ENCODE measurements around the gene VCPKMT.

Gene VCPKMT

DNA sequence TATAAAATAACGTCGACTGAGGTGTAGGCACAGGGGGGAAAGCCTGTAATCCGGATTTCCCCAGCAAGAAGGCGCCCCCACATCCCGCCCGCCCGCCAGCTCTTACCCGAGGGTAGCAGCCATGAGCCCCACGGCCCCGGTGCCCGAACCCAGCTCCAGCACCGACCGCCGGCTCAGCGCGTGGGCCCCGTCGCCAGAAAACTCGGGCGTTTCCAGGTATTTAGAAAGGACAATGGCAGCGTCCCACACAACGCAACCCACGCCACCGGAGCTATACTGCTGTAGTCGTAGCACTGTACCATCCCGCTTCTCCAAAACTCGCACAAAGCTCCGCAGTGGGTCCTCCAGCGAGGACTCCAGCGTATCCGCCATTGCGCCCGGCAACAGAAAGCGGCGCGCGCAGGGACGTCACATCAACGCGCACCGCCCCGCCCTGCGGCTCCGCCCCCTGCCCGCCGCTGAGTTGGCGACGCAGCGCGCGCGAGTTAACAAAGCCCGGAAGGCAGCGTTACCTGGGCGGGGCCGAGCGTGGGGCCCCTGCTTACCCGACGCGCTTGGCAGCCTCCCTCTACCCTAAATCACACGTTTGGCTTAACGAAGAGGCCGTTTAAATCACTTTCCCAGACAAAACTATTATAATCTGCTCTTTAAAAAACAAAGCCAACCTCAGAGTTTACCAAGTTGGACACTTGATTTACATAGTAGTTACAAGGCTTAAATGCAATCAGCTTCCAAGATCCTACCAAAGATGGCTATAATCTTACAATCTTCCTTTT lies at the start of gene VCPKMT:
Gene VCPKMT, minus strand, starts transcription at position 392 of the 776 bp plus-strand sequence. Its CDS starts 20 bp downstream, at position 372.
- peak; percentile 78 for DNase-seq (ENCODE audit: low read depth)

DNA sequence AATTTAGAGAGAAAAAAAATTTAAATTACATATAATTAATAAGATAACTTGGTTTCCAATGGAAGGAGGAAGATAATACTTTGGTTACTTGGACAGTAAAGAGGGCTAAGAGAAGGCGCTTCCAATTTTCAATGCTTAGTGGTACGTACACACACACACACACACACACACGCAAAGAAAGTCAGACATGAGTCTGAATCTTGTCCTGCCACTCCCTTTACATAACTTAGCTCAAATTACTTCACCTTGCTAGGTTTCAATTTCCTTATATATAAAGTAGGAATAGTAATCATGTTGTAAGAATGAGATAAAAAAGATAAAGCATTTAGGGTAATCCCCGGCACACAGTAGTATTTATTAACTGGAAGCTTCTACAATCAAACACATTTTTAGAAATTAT lies 39.7 kb upstream of the VCPKMT start:
- no peak for DNase-seq (ENCODE audit: low read depth)

DNA sequence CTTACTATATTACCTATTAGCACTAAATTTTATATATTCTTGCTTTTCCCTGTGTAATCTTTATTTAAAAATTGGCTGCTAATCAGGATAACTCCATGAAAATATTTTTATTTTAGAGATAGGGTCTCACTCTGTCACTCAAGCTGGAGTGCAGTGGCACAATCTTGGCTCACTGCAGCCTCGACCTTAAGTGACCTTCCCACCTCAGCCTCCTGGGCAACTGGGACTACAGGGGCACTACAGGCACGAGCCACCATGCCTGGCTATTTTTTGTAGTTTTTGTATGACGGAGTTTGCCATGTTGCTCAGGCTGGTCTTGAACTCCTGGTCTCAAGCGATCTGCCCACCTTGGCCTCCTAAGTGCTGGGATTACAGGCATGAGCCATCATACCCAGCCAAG lies 32.4 kb upstream of the VCPKMT start:
- DNase-seq (ENCODE audit: low read depth) = no peak

DNA sequence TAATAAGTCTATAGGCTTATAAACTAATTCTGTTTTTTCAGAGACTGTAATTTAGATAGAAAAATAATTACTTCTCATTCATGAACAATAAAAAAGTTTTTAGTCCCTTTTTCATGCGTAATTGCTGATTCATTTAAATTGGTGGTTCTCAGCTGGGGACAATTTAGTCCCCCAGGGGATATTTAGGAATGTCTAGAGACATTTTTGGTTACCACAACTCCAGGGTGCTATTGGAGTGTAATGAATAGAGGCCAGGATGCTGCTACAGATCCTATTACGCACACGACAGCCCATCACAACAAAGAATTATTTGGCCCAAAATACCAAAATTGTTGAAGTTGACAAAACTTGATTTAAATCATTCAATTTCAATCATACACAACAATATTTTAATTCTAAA lies 22.8 kb upstream of the VCPKMT start:
- DNase-seq (ENCODE audit: low read depth) = no peak

DNA sequence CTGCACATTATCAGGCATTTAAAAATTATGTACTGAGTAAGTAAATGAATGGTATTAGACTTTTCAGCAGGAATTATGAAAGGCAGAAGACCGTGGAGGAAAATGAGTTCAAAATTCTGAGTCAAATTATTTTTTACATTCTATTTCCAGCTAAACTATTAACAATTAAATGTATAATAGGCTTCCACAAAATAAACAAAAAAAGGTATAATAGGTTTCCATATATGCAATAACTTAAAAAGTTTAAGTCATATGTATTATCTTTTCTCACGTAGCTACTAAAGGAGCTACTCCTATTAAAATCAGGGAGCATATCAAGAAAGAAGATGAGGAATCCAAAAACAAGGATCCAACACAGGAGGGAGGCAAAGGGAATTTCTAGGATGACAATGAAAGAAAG lies 11.4 kb upstream of the VCPKMT start:
- no peak for DNase-seq (ENCODE audit: low read depth)

DNA sequence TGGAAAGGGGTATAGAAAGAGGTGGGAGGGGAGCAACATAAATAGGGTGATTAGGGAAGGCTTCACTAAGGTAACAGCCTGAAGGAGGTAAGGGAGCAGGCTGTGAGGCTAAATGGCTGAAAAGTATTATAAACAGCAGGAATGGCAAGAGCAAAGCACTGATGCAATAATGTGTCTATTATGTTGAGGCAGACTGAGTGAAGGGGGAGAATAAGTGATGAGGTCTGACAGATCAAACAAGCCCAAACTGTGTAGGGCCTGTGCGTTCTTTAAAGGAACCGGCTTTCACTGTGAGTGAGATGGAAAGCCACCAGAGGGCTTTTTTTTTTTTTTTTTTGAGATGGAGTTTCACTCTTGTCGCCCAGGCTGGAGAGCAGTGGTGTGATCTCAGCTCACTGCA lies 6.7 kb upstream of the VCPKMT start:
- no peak for DNase-seq (ENCODE audit: low read depth)

DNA sequence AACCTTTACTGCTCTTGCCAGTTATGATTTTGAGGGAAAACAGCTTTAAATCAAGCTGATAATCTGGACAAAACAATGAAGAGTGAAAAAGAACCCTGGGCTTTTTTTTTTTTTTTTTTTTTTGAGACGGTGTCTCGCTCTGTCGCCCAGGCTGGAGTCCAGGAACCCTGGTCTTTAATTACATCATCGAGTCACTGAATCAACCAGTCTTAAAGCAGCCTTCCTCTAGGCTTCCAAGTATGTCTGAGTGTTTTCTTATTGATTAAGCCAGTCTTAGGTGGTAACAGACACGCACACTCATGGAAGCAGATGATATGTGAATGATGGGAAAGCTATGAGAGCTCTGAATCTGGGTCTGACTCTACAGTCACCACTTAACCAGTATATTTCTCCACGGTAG lies 5.9 kb upstream of the VCPKMT start:
- DNase-seq (ENCODE audit: low read depth) = no peak

DNA sequence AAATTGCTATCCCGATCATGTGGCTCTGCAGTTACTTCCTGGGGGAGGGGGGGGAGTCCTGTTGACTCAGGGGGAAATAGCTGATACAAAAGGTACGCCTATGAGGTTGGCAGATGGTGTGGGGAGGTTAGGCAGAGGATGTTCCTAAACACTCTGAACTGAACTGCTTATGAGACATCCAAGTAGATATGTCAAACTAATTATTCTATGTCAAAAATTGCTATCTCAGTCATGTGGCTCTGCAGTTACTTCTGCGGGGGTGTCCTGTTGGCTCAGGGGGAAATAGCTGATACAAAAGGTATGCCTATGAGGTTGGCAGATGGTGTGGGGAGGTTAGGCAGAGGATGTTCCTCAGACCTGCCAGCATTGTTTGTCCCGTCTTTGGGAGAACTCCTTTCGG lies 5.1 kb upstream of the VCPKMT start:
- no peak for DNase-seq (ENCODE audit: low read depth)

DNA sequence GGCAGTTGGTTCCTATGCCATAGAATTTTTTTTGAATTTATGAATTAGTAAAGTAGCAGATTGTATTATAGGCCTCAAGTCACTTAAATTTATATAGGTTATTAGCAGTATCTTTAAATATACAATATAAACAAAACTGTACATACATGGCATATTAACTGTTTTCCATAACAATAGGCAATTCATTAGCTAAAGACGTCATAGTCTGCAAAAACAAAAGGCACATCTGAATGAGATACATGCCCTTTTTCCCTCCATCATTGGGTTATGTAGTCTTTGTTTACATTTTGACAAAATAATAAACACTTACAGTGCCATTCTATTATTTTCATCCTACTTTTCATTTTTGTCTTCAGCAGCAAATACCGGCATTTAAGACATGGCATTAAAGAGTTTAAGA lies 1.1 kb upstream of the VCPKMT start:
- DNase-seq (ENCODE audit: low read depth) = no peak

DNA sequence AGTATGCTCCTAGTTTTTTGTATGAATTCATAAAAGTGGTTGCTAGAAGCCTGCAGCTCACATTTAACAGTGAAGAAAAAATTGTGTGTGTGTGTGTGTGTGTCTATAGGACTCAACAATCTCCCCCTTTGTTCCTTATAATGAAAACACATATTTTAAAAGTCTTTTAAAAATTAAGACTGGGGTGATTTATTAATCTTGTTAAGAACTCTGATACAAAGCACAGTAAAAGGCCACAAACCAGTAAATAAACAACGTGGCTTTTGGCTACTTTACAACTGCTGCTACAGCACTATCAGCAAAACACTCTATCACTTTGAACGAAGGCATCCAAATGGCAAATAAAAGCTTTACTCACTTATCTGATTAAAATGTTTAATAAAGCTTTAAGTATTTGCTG lies 594 bp upstream of the VCPKMT start:
- peak; percentile 22 for DNase-seq (ENCODE audit: low read depth)

DNA sequence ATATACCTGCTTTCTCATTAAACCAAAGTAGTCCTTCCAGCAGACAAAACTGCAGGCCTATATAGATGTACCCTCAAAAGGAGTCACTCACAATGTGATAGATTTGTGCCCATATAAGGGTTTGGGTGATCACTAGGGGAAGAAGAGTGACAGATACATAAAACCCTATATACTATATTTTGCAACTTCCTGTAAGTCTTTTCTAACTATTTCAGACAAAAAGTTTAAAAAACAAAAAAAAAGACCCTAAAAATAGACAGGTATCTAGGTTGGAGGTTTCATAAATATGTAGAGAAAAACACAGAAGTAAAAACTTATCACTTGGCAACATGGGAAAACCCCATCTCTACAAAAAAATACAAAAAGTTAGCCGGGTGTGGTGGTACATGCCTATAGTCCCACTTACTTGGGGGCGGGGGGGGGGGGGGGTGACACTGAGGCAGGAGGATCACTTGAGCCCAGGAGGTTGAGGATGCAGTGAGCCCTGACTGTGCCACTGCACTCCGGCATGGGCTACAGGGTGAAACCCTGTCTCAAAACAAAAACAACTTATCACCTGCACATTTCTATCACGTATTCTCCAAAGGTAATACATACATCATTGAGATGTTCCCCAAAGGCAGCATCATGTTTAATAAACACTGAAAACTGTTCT lies 2.9 kb downstream of the VCPKMT start:
- no peak for DNase-seq (ENCODE audit: low read depth)

DNA sequence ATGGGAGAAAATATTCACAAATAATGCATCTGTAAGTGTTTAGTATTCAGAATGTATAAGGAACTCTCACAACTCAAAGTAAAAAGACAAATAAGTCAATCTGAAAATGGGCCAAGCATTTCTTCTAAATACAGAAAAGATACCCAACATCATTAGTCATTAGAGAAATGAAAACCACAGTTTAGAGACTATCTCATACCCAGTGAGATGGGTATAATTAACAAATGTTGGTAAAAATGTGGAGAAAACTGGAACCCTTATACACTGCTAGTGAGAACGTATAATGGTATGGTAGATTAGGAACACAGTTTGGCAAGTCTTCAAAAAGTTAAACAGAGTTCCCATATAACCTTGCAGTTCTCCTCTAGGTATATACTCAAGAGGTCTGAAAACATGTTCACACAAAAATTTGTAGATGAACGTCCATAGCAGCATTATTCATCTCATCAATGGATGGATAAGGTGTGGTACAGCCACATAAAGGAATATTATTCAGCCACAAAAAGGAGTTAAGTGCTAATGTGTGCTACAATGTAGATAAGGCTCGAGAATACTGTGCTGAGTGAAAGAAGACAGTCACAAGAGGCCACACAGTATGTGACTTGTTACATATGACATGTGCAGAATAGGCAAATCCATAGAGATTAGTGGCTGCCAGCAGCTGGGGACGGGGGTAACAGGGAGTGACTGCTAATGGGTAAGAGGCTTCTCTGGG lies 5.9 kb downstream of the VCPKMT start:
- no peak for DNase-seq (ENCODE audit: low read depth)

DNA sequence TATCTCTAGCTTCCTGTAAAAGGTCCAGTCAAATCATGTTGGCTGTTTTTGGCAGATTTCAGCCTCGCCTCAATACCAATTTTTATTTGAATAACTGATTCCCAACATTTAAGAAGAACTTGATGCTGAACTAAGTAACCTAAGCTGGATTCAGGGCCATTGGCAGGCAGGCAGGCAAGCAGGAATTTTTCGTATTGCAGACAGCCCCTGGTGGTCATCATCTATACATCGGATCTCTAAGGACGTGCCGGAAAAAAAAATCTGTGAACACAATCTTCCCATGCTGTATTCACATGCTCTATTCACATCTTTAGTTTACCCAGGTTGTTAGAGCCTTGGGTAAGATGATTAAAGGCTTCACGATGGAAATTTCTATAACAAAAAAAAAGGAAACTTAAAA lies 7.0 kb downstream of the VCPKMT start:
- DNase-seq (ENCODE audit: low read depth) = peak; percentile 8

DNA sequence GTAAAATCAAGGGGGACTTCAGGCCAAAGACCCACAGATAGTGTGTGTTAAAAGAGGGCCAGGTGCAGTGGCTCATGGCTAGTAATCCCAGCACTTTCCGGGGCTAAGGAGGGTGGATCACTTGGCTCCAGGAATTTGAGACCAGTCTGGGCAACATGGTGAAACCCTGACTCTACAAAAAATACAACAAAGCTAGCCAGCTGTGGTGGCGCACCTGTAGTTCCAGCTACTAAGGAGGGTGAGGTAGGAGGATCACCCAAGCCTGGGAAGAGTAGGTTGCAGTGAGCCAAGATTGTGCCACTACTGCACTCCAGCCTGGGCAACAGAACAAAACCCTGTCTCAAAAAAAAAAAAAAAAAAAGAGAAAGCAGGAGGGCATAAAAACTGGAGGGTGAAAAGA lies 8.5 kb downstream of the VCPKMT start:
- no peak for DNase-seq (ENCODE audit: low read depth)

DNA sequence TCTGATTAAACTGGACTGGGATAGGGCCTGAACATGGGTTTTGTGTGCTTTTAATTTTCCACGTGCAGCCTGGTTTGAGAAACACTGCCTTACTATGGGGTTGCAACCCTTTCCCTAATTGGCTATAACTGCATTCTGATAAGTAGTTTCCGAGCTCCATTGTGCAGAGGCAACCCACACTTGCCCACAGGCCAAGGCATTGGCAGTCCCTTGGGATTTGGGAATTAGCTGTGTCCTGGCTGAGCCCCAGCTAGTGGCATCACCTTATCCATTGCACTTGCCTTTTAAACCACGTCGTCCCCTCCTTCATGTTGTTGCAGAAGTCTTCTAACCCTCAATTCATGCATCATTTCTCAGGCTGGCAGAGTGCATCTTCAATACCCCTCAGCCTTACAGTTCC lies 10.2 kb downstream of the VCPKMT start:
- no peak for DNase-seq (ENCODE audit: low read depth)

DNA sequence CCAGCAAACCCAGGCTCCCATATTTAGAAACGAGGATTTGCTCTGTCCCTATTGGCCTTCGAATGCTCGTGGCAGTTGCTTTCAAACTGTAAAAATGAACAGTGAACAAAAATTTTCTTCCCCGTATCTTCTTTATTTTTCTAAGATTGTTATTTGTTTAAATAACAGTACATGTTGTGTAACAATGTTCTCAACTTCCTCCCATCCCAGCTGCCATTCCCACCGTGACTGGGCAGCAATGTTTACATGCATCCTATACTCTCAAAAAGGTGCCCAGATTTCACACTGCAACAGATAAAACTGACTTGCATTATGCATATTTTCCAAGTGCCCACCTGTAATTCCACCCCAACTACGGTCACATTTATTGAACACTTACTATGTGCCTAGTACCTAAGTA lies 12.8 kb downstream of the VCPKMT start:
- DNase-seq (ENCODE audit: low read depth) = peak; percentile 6

DNA sequence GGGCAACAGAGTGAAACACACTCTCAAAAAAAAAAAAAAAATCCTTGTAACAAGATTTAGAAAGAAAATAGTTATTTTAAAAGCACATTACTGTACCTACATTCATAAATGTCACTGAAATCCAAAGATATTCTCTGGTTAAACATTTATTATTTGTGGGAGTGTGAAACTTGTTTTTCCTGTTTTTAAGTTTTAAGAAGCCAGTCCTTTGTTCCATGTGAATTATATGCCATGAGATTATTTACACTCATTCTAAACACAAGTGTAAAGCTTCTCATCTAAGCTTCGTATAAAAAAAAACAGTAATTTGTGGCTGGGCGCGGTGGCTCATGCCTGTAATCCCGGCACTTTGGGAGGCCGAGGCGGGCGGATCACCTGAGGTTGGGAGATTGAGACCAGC lies 15.0 kb downstream of the VCPKMT start:
- DNase-seq (ENCODE audit: low read depth) = no peak

DNA sequence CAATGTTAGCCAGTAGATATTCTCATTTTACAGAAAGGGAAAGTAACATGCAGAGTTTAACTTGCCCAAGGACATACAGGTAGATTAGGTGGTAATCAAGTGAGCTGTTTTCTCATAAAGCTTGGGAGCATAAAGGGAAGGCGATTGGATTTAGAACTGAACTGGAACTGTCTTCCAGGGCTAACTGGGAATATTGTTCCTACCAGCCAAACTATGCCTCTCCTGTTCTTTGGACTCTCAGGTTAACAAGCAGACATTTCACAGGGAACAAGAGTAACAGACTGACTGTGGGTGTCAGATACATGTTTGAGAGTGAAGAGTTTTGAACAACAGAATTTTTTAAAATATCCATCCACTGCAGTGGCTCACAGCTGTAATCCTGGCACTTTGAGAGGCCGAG lies 15.6 kb downstream of the VCPKMT start:
- no peak for DNase-seq (ENCODE audit: low read depth)

DNA sequence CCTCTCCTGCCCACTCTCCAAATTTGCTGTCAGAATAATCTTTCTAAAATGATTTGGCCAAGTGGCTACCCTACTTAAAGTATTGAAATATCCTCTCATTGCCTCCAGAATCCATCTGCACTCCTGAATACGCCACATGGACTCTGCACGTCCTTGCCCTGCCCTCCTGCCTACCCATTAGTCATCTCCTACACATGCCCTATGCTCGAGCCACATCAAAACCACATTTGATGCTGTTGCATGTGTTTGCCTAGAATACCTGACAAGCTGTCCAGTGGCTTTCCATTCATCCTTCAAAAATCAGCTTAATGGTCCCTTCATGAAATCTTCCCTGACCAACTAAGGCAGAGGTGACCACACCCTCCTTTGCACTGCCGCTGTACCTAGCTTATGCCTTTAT lies 17.0 kb downstream of the VCPKMT start:
- peak; percentile 11 for DNase-seq (ENCODE audit: low read depth)

DNA sequence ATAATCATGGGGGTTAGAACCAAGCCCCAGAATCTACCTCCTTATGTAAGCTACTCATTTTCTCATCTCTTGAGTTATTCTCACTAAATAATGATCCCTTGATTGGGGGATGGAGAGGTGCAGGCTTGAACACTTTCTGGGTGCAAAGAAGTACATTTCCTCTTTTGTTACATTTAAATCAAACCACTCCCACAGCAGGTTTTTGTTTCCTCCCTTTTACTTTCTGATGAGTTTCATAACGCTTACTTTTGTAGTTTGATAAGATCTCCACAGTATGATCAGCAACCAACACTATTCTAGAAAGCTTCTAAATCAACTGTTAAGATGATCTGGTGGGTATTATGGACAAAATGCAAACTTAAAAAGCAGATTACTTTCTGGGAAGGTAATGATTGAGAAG lies 20.5 kb downstream of the VCPKMT start:
- DNase-seq (ENCODE audit: low read depth) = no peak

DNA sequence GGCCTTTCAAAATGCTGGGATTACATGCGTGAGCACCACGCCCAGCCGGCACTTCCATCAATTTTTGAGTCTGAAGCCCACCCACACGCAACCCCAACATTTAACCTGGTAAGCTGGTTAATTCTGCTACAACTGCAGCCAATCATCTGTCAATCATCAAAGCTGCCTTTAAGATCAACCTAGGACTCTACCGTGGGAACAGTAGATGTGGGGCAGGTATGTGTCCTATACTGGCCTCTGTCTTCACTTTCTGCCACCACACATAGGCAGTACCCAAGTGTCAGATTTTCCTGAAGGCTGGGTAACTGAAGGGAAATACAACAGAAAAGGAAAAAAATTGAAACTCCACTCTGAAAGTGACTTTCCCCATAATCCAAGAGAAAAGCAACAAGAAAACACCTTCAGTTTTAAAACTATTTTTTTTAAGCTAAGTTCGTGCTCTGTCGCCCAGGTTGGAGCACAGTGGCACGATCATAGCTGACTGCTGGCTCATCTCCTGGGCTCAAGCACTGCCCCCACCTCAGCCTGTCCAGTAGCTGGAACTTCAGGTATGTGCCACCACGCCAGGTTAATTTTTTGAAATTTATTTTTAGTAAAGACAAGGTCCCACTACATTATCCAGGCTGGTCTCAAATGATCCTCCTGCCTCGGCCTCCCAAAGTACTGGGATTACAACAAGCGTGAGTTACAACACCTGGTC lies 22.2 kb downstream of the VCPKMT start:
- no peak for DNase-seq (ENCODE audit: low read depth)

DNA sequence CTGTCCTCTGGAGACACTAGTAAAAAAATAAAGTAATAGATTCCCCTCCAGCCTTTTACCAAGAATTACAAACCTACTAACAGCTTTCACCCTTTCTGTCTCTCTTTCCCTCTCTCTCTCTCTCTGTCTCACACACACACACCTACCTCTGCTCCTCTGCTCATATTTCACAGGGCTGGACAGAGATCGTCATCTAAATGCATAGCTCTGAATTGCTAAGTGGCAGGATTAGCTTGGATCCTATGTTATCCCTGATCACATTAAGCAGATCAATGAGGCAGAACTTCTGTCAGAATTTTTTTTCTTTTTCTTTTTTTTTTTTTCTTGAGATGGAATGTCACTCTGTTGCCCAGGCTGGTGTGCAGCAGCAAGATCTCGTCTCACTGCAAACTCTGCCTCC lies 22.9 kb downstream of the VCPKMT start:
- no peak for DNase-seq (ENCODE audit: low read depth)
